SU-DHL-6 (cell line): ENCODE results near the gene AGBL2.

Source experiments
- H2AFZ ChIP-seq: fragments of 200-600 bp; sonication (generic); 2 replicates; pipeline ENCODE4 v1.6.1; 2014; ENCODE audit warnings: low read depth, mild to moderate bottlenecking, moderate library complexity, mixed read lengths, antibody characterized with exemption, low read length; ENCODE audit not compliant: severe bottlenecking
- H3F3A ChIP-seq: fragments of 200-600 bp; shearing (Covaris generic); 2 replicates; pipeline ENCODE4 v1.6.0; 2016; ENCODE audit warnings: antibody characterized with exemption, mild to moderate bottlenecking; ENCODE audit not compliant: insufficient read depth
- H3K27ac ChIP-seq: fragments of 200-600 bp; sonication (generic); 2 replicates; pipeline ENCODE4 v1.5.1; 2016; ENCODE audit warnings: low read depth, mild to moderate bottlenecking, low read length, moderate library complexity, mixed read lengths
- H3K27me3 ChIP-seq: fragments of 200-600 bp; sonication (generic), shearing (Covaris generic); 2 replicates; pipeline ENCODE4 v1.6.0; 2014; ENCODE audit warnings: mild to moderate bottlenecking, low read length
- H3K36me3 ChIP-seq: fragments of 200-600 bp; sonication (generic); 2 replicates; pipeline ENCODE4 v1.6.1; 2014; ENCODE audit warnings: mild to moderate bottlenecking, low read length, mixed read lengths
- H3K4me2 ChIP-seq: fragments of 300-600, 200-600 bp; shearing (Covaris generic), sonication (generic); 2 replicates; pipeline ENCODE4 v1.6.0; 2014; ENCODE audit warnings: low read length, low read depth, mild to moderate bottlenecking; ENCODE audit not compliant: poor library complexity, severe bottlenecking
- H3K4me3 ChIP-seq: fragments of 200-600 bp; sonication (generic); 2 replicates; pipeline ENCODE4 v1.5.1; 2014; ENCODE audit warnings: antibody characterized with exemption, low read length, mild to moderate bottlenecking, mixed read lengths; ENCODE audit not compliant: insufficient read depth, poor library complexity, severe bottlenecking
- H3K79me2 ChIP-seq: fragments of 200-600 bp; sonication (generic); 2 replicates; pipeline ENCODE4 v1.6.1; 2014; ENCODE audit warnings: mild to moderate bottlenecking, low read length, moderate library complexity; ENCODE audit not compliant: insufficient read depth
- H3K9ac ChIP-seq: fragments of 200-600 bp; sonication (generic); 2 replicates; pipeline ENCODE4 v1.7.0; 2014; ENCODE audit warnings: mild to moderate bottlenecking, low read length
- H3K9me2 ChIP-seq: fragments of 200-600 bp; sonication (generic); replicated peaks from 2 replicates; pipeline ENCODE4 v1.6.1; 2014; ENCODE audit warnings: low read length; ENCODE audit not compliant: insufficient read depth
- H3K9me3 ChIP-seq: fragments of 200-600 bp; sonication (generic); 2 replicates; pipeline ENCODE4 v1.6.1; 2014; ENCODE audit warnings: low read length, mixed read lengths; ENCODE audit not compliant: insufficient read depth
- H4K20me1 ChIP-seq: fragments of 200-600 bp; sonication (generic); 2 replicates; pipeline ENCODE4 v1.6.1; 2014; ENCODE audit warnings: low read depth, mild to moderate bottlenecking, antibody characterized with exemption, low read length, moderate library complexity, mixed read lengths
- EZH2phosphoT487 ChIP-seq: fragments of 200-600 bp; sonication (generic), shearing (Covaris generic); conservative IDR thresholded peaks from 2 replicates; pipeline ENCODE4 v1.6.1; 2018; ENCODE audit warnings: mild to moderate bottlenecking, antibody characterized with exemption, low read length, moderate library complexity, mixed read lengths
- TF ChIP-seq, protein P1 (sequence below): fragments of 200-600 bp; sonication (generic); IDR thresholded peaks from one replicate; pipeline ENCODE4 v1.5.1; 2017; ENCODE audit warnings: antibody characterized with exemption, mild to moderate bottlenecking, low read length, moderate library complexity; ENCODE audit not compliant: insufficient read depth, poor library complexity, severe bottlenecking

The AGBL2 gene

GRCh38 chr11:47631473-47631872, 83.7 kb downstream of the AGBL2 start:
- Histone ChIP-seq H3K36me3 (peaks cover 20% of the 10 kb centered on the region; the same call in 1 of the 2 replicates), H4K20me1 (no peaks in the 10 kb centered on the region), H3K9ac (no peak overlapping the region), H3K9me2 (no peaks in the 10 kb centered on the region), H3K27ac (no peak overlapping the region), H3K4me2 (no peak overlapping the region), H2AFZ (no peak overlapping the region), H3K4me3 (no peak overlapping the region), H3F3A (no peaks in the 10 kb centered on the region), H3K27me3 (no peaks in the 10 kb centered on the region), H3K9me3 (no peaks in the 10 kb centered on the region), H3K79me2 (no peaks in the 10 kb centered on the region)
- TF ChIP-seq, protein P1, sequence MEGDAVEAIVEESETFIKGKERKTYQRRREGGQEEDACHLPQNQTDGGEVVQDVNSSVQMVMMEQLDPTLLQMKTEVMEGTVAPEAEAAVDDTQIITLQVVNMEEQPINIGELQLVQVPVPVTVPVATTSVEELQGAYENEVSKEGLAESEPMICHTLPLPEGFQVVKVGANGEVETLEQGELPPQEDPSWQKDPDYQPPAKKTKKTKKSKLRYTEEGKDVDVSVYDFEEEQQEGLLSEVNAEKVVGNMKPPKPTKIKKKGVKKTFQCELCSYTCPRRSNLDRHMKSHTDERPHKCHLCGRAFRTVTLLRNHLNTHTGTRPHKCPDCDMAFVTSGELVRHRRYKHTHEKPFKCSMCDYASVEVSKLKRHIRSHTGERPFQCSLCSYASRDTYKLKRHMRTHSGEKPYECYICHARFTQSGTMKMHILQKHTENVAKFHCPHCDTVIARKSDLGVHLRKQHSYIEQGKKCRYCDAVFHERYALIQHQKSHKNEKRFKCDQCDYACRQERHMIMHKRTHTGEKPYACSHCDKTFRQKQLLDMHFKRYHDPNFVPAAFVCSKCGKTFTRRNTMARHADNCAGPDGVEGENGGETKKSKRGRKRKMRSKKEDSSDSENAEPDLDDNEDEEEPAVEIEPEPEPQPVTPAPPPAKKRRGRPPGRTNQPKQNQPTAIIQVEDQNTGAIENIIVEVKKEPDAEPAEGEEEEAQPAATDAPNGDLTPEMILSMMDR = no peak
- no peak for TF ChIP-seq EZH2phosphoT487

GRCh38 chr11:47628026-47628425, 87.1 kb downstream of the AGBL2 start:
- H4K20me1 ChIP-seq = no peaks in the 10 kb centered on the region
- no peak overlapping the region for H3K9ac ChIP-seq
- no peaks in the 10 kb centered on the region for H3K27me3 ChIP-seq
- H3K4me3 ChIP-seq = no peak overlapping the region
- TF ChIP-seq EZH2phosphoT487 = no peak
- TF ChIP-seq, protein P1 = no peak
- no peaks in the 10 kb centered on the region for H3K9me2 ChIP-seq
- peaks cover 21% of the 10 kb centered on the region; the same call in 1 of the 2 replicates for H3K36me3 ChIP-seq
- no peak overlapping the region for H3K27ac ChIP-seq
- H3K79me2 ChIP-seq = no peaks in the 10 kb centered on the region
- H3K4me2 ChIP-seq = no peak overlapping the region
- no peaks in the 10 kb centered on the region for H3F3A ChIP-seq
- H3K9me3 ChIP-seq = no peaks in the 10 kb centered on the region
- no peak overlapping the region for H2AFZ ChIP-seq

GRCh38 chr11:47626234-47626633, 88.9 kb downstream of the AGBL2 start:
- Histone ChIP-seq H3K4me2 (no peak overlapping the region), H3K9me3 (no peaks in the 10 kb centered on the region), H3K9me2 (no peaks in the 10 kb centered on the region), H2AFZ (no peak overlapping the region), H3K4me3 (no peak overlapping the region), H3K9ac (no peak overlapping the region), H3K79me2 (no peaks in the 10 kb centered on the region), H3F3A (no peaks in the 10 kb centered on the region), H3K36me3 (peaks cover 32% of the 10 kb centered on the region; the same call in 1 of the 2 replicates), H3K27ac (no peak overlapping the region), H3K27me3 (no peaks in the 10 kb centered on the region), H4K20me1 (no peaks in the 10 kb centered on the region)
- no peak for TF ChIP-seq EZH2phosphoT487
- TF ChIP-seq, protein P1 = no peak
